AML-193 (cell line): ENCODE results near the gene MTUS2.

Experiments
- DNase-seq, 2 experiments: peaks; one replicate each; lab custom pipeline; 2025; lab: John Stamatoyannopoulos, UW

The MTUS2 gene

GRCh38 chr13:28820099-28821051 lies at the start of gene MTUS2:
Gene MTUS2, plus strand, starts transcription at chr13:28820339.
- no peak for DNase-seq

DNA sequence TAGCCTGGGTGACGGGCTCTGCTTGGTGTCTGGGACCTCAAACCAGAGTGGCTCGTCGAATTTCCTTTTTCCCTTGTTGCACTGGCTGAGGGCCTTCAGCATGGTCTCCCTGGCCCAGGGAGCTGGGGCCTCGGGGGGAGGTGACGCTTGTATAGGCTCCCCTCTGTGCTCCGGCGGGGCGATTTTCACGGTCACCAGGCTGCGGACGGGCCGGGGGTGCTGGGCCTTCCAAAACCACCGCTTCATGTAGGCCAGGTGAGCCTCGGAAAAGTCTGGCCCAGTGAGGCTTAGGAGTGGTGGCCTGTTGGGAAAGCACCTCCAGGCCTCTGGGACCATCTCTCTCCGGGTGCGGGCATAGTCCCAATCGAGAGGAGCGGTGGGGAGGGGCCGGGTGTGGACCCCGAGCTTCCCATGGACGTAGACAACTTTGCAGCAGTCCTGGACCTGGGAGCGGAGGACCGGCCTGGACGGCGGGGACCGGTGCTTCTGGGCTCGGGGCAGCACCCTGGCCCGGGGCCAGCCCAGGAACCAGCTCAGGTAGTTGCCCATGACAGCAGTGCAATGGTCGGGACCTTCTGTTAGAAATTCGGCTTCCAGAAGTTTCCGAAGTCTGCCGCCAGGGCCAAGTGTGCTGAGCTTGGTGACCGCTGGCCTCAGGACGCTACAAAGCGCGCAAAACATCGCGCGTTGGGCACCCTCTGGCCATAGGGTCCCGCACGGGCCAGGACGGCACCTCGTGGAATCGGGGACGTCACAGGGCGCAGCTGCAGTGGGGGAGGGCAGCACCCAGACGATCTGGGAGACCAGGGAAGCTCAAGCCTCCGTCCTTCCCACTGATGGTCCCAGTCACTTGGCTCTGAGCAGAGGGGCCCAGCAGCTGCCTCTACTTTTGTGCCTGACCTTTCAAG lies 41.6 kb upstream of the MTUS2 start:
- no peak for DNase-seq

GRCh38 chr13:28792992-28793391 lies 27.1 kb upstream of the MTUS2 start:
- no peak for DNase-seq

- DNase-seq, result no peak
Measured at GRCh38 chr13:28794396-28794795, 25.7 kb upstream of the MTUS2 start.

GRCh38 chr13:28796938-28797257 lies 23.2 kb upstream of the MTUS2 start:
- no peak for DNase-seq

DNA sequence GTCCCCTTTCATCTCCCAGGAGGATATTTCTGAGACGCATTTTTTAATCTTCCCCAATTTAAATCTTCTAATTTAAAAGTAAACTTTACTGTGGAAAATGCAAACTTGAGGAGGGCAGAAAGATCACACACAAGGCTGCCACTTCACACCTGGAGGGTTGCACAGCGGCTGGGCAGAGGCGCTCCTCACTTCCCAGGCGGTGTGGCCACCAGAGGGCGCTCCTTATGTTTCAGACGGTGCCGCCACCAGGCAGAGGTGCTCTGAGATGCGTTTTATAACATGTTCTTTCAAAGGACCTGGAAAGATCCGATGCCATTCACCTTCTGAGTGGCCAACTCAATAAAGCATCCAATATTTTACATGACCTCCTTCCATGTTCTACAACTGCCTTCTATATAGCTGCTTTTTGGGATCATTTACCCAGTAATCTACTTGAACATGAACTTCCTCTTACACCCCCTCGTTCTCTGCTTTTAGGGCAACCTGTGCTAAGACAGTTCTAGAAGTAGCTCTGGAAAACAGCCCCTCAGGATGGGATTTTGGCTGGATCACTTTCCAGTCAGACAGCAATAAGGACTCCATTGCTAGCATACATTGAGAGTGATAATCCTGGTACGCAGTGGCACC lies 14.8 kb upstream of the MTUS2 start:
- peak; percentile 7 to 27 for DNase-seq

DNA sequence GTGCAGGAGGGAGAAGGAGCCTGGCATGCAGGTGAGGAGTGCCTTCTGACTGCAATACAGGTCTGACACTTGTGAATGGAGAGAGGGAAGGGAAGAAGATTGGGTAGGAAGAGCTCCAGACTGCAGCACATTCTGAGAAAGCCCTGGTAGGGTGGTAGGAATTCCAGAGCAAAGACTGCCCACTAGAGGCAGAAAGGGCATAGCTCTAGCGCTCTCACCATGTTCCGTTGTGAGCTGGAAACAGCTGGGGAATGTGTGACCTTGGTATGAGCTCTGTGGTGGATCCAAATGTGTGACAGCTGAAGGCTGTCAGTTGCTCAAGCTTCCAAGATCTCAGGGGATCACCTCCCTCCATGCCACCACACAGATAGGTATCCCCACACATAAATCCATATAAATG lies 2.9 kb upstream of the MTUS2 start:
- DNase-seq, result no peak

DNA sequence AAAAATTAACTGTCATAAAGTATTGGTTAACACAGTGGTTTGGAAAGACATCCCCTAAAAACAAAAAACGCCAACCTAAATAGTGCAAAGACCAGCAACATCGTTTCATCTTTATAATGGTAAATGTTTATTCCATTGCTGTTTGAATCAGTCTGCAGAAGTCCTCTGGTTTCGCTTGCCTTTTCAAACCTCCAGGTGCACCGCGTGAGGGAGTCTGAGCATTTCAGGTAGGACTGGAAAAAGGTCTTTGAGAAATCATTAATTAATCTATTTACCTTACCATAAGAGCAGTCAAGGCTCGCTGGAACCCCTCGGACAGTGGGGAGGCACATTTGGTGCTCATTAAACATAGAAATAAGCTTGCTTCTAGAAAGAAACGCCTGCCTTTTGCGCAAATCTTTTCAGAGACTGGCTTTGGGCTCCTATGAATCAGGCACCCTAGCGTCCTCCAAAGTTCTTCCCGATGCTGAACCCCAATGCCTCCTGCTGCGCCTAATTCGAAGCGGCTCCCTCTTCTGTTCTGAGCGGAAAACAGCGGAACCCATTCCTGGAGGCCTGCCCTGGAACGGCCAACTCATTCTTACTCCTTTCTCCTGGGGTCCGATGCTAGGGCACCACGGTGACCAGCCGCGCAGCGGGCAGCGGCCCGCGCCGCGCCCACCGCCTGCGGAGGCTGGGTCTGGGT lies 951 bp upstream of the MTUS2 start:
- no peak for DNase-seq

DNA sequence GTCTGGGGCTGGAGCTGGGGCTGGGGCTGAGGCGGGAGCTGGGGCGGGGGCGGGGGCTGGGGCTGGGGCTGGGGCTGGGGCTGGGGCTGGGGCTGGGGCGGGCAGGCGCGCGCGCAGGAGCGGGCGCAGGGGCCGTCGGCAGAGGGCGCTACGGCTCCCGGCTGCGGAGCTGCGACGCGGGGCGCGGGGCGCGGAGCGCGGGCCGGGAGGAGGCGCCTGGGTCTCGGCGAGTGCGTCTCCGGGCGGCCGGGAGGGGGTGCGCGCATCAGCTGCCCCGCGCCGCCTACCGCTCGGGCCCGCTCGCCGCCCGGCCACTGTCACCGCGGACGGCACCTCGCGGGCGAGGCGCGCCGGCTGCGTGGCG lies 422 bp upstream of the MTUS2 start:
- DNase-seq, result no peak

- no peak for DNase-seq
Measured at GRCh38 chr13:28822151-28822550, 2.0 kb downstream of the MTUS2 start.

GRCh38 chr13:28822801-28823200 lies 2.7 kb downstream of the MTUS2 start:
- DNase-seq, result no peak

DNA sequence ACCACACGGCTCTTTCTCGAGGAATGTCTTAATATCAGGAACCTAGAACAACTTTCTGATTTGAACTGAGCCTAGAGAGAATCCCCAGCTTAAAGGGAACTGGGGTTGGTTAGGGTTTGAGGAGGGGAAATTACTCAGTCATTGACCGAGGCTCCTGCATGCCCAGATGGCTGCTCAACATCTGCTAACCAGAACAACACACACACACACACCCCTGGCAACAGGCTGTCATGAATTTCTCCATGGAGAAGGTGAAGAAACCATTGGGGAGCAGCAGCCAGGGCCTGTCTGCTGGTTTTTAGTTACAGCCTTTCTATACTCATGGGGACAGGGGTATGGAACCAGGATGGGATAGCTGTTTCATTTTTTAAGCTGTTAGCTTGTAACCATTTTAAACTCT lies 5.2 kb downstream of the MTUS2 start:
- DNase-seq, result no peak

- no peak for DNase-seq
Measured at GRCh38 chr13:28826368-28826767, 6.2 kb downstream of the MTUS2 start.

DNA sequence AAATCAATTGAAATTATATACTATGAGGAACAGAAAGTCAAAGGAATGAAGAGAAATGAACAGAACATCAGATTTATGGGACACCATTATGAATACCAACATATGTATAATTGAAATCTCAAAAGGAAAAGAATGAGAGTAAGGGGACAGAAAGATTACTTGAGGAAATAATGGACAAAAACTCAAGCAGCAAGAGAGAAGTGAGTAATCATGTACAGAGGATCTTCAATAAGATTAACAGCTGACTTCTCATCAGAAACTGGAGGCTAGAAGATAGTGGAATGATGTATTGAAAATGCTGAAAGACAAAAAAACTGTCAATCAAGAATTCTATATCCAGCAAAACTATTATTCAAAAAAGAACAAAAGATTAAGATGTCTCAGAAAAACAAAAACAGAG lies 10.4 kb downstream of the MTUS2 start:
- DNase-seq, result no peak

DNA sequence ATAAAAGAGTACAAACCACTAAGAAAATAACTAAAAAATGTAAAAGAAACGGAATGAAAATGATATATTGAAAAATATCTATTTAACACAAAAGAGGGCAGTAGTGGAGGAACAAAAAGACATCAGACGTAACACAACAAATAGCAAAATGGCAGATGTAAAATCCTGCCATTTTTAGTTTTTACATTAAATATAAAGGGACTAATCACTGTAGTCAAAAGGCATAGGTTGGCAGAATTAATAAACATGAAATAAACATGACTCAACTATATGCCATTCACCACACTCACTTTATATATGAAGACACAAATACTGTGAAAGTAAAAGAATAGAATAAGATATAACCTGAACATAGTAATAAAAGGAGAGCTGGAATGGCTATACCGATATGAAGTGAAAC lies 11.0 kb downstream of the MTUS2 start:
- DNase-seq, result no peak

DNA sequence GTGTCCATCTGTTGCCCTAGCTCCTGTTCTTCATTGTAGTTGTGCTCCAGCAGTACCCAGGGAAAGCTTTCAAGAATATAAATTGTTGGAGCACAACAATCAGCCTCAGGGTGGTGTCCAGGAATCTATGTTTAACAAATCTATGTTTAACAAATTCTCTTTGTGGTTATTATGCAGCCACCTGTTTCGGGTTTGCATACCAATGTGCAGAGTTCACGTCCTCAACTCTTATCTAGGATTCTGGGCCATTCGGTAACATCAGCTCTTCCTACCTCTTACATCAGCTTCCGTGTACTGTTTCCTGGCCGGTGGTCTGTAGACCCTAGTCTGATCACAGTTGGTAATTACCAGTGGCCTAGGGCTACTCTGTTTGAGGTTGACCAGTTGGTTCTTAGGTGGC lies 17.0 kb downstream of the MTUS2 start:
- DNase-seq, result no peak

- DNase-seq, result no peak
Measured at GRCh38 chr13:28843639-28844038, 23.5 kb downstream of the MTUS2 start.

GRCh38 chr13:28849441-28849840 lies 29.3 kb downstream of the MTUS2 start:
- no peak for DNase-seq

- no peak for DNase-seq
Measured at GRCh38 chr13:28850226-28850625, 30.1 kb downstream of the MTUS2 start.

DNA sequence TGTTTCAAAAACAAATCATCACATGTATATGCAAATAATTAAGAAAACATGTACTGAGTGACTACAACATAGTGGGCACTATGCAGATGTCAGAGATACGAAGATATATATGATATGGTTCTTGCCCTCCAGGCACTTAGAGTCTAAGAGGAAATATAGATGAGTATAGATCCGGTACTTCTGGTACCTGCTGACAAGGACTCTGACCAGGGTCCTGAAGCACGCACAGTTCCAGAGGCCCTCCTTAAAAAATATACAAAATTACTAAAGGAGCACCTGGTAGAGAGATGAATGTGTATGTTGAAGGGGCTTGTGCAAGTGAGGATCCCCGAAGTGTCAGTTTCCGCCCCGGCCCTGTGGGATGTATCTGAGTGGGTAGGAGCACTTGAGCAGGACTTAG lies 31.3 kb downstream of the MTUS2 start:
- no peak for DNase-seq

- no peak for DNase-seq
Measured at GRCh38 chr13:28854657-28855056, 34.5 kb downstream of the MTUS2 start.

DNA sequence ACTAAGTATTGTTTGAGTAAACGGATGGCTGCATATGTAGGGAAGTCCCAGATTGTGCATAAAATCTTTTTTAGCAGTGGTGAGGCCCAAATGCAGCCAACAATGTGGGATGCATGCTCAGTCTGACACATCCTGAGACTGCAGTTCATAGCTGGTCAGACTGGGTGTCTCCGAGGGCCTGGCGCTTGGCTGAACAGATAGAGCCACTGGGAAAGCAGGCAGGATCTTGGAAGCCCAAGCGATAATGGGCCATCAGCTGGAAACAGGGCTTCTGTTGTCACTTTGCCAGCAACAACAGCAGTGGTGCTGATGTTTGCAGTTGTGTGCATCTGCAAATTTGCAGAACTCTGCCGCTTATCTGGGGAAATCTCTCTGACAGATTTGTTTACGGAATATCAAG lies 36.1 kb downstream of the MTUS2 start:
- DNase-seq, result no peak
